Pancreas (tissue), 10 donors: ENCODE data around the gene FUT6. TPM values are rescaled to one million over a fixed set of nuclear protein-coding genes. Genes with fewer than 3 reads are reported as not detected.

ENCODE experiments used
- ATAC-seq, 4 donors: fragments of 200-7000 bp; cut with Tn5 transposase; one replicate each; pipeline versions ENCODE4 v1.8.0 to v1.9.1; 2020; ENCODE audit warnings: mild to moderate bottlenecking in 4 of 4, moderate library complexity in 4 of 4
- DNase-seq, 6 donors: peaks; one replicate each; pipeline ENCODE4 v3.0.0-alpha.2; 2020
- FAIRE-seq: peaks from 2 replicates; lab custom pipeline; 2012; peaks lifted over from hg19 to GRCh38; lab: Jason Lieb, UNC
- H3K27ac ChIP-seq, 4 donors: fragments of 200-600 bp; sonication (generic); 1 replicate in 3 of 4; 2 replicates in 1 of 4; pipeline versions ENCODE4 v1.5.0 to v1.8.0; 2020
- H3K27me3 ChIP-seq, 4 donors: fragments of 200-600 bp; one replicate each; pipeline ENCODE4 v1.8.0; 2021
- H3K36me3 ChIP-seq, 3 donors: fragments of 200-600 bp; sonication (generic) in 1 of 3; one replicate each; pipeline versions ENCODE4 v1.5.0 to v1.8.0; 2020 to 2021
- H3K4me1 ChIP-seq, 3 donors: fragments of 200-600 bp; one replicate each; pipeline ENCODE4 v1.8.0; 2021
- H3K4me3 ChIP-seq, 4 donors: fragments of 200-600 bp; sonication (generic) in 2 of 4; one replicate each; pipeline versions ENCODE4 v1.5.0 to v1.8.0; 2020 to 2021
- H3K9me3 ChIP-seq, 4 donors: fragments of 200-600 bp; one replicate each; pipeline ENCODE4 v1.8.0; 2021
- CTCF ChIP-seq, 4 donors: fragments of 200-600 bp; sonication (generic) in 3 of 4; IDR thresholded peaks; one replicate each; pipeline versions ENCODE4 v1.5.0 to v1.8.0; 2021; ENCODE audit warnings: antibody characterized with exemption in 4 of 4
- WGBS, 2 donors: extraction: QIAGEN DNeasy Blood & Tissue Kit; methylation state at CpG; one replicate each; pipeline ENCODE4 v1.1.7; 2013; 5-methylcytosine and 5-hydroxymethylcytosine counted together
- intact Hi-C, 3 donors: fragments of 100-400 bp; cut with DNase I; formaldehyde crosslinking; loops; one replicate each; pipeline versions ENCODE4 v1.11.1 to v1.14.2; 2022
- polyA plus RNA-seq, 2 donors: library from polyadenylated mRNA; stranded (reverse); fragments of 200-250 nt; gene quantifications; one replicate each; pipeline ENCODE4 v1.2.3, GENCODE V29; 2013
- total RNA-seq, 6 donors: library from RNA; stranded (reverse); fragmentation: NEBNext Ultra II Directional in 4 of 6; extraction: Animal tissue kit (Norgen Biotek cat#: 25700) in 4 of 6; gene quantifications; one replicate each; pipeline versions ENCODE4 v1.2.1 to v1.2.4, GENCODE V29; 2021 to 2023
- donor health status: healthy with polysubstance abuse.
- donor health status: DM: no; HTN: no; CAD: no; lungs with moderate emphysema.
- donor health status: DM: no; HTN: no; CAD: no.
- donor health status: control.
- donor health status: control.
- donor health status: Bipolar disorder and iron deficiency.
- donor health status: DM: yes; HTN: yes; CAD: no.
- donor health status: DM: no; HTN: no; CAD: no.
- donor health status: DM: no; HTN: no; CAD: no.
- donor health status: DM: yes; HTN: yes; CAD: no.

Gene FUT6
- total and polyA plus RNA-seq, 8 donors = 1.9 to 8.7 (median 3.0) TPM

GRCh38 chr19:5828661-5829566 is 10.6 kb downstream of the FUT6 start:
- WGBS, 2 donors = 18 to 32% methylated on average over 43 to 47 of the region's 47 CpGs
- Histone ChIP-seq H3K9me3 (no peaks in the 10 kb centered on the region), H3K4me3 (peak overlapping the region in 3 of 4 donors; percentile 26 to 41 (median 29)), H3K36me3 (no peaks in the 10 kb centered on the region), H3K4me1 (peaks cover 0 to 12% (median 0%) of the 10 kb centered on the region in 3 donors), H3K27ac (peak overlapping the region; percentile 32 to 76 (median 38)), H3K27me3 (no peaks in the 10 kb centered on the region)
- DNase-seq = peak in 4 of 6 donors; percentile 45 to 74 (median 60)
- intact Hi-C loops = no loop called here
- ATAC-seq = peak in 3 of 4 donors; percentile 2 to 11 (median 4)
- no peak for FAIRE-seq
- no peak for TF ChIP-seq CTCF (IDR thresholded peaks at IDR 0.05)

- 24 to 28% methylated on average over 43 to 91 of the region's 91 CpGs for WGBS, 2 donors
- peak; percentile 86 to 94 (median 90) for DNase-seq
- Histone ChIP-seq H3K27ac (peak overlapping the region; percentile 32 to 76 (median 38)), H3K9me3 (no peaks in the 10 kb centered on the region), H3K4me3 (peak overlapping the region in 3 of 4 donors; percentile 26 to 41 (median 29)), H3K27me3 (no peaks in the 10 kb centered on the region), H3K36me3 (no peaks in the 10 kb centered on the region), H3K4me1 (peaks cover 0 to 12% (median 0%) of the 10 kb centered on the region in 3 donors)
- intact Hi-C loops = no loop called here
- ATAC-seq = peak; percentile 74 to 82 (median 82)
- FAIRE-seq = no peak
- TF ChIP-seq CTCF (IDR thresholded peaks at IDR 0.05) = no peak
These were observed 11.4 kb downstream of the FUT6 start for GRCh38 chr19:5827891-5828660.

- peak in 4 of 6 donors; percentile 26 to 68 (median 48) for DNase-seq
- WGBS, 2 donors = 25 to 35% methylated on average over 25 to 37 of the region's 37 CpGs
These were observed 12.1 kb downstream of the FUT6 start for GRCh38 chr19:5827342-5827890.

More at GRCh38 chr19:5827342-5827890, 12.1 kb downstream of the FUT6 start:
- FAIRE-seq (no peak), ATAC-seq (no peak)
- Histone ChIP-seq H3K36me3 (no peaks in the 10 kb centered on the region), H3K4me1 (peaks cover 1 to 14% (median 2%) of the 10 kb centered on the region in 3 donors), H3K9me3 (no peaks in the 10 kb centered on the region), H3K27me3 (no peaks in the 10 kb centered on the region), H3K27ac (peak overlapping the region; percentile 38 to 76 (median 47)), H3K4me3 (peak overlapping the region in 2 of 4 donors; percentile 29 to 41)
- intact Hi-C loops = no loop called here
- no peak for TF ChIP-seq CTCF (IDR thresholded peaks at IDR 0.05)
